Erythroblast (primary cell): Measurements from ENCODE around the gene CALHM2.

Source experiments
- DNase-seq, 2 experiments: peaks; one replicate each; lab custom pipeline; 2025; lab: John Stamatoyannopoulos, UW
- GATA1 ChIP-seq: IDR thresholded peaks from 2 replicates; pipeline ENCODE4 v1.6.1; 2011; ENCODE audit warnings: low read depth, mild to moderate bottlenecking, control low read depth, low read length, moderate library complexity
- POLR2A ChIP-seq: IDR thresholded peaks from 2 replicates; pipeline ENCODE4 v1.6.1; 2011; ENCODE audit warnings: mild to moderate bottlenecking, low read length

Gene CALHM2

GRCh38 chr10:103449208-103450144 is 2.7 kb downstream of the CALHM2 start:
- no peak for DNase-seq
- TF ChIP-seq POLR2A, result no peak
- no peak for TF ChIP-seq GATA1

GRCh38 chr10:103448746-103449145 is 3.4 kb downstream of the CALHM2 start:
- no peak for TF ChIP-seq GATA1
- DNase-seq, result no peak

GRCh38 chr10:103447187-103447586 is 5.0 kb downstream of the CALHM2 start:
- DNase-seq, result no peak
- no peak for TF ChIP-seq POLR2A
- TF ChIP-seq GATA1, result no peak

GRCh38 chr10:103445767-103446567 is 6.2 kb downstream of the CALHM2 start:
- no peak for TF ChIP-seq GATA1
- no peak for TF ChIP-seq POLR2A
- DNase-seq, result no peak

- TF ChIP-seq POLR2A (no peak), GATA1 (no peak)
- no peak for DNase-seq
Measured at GRCh38 chr10:103445366-103445765, 6.8 kb downstream of the CALHM2 start.

GRCh38 chr10:103444478-103444877 is 7.7 kb downstream of the CALHM2 start:
- DNase-seq, result no peak
- no peak for TF ChIP-seq POLR2A
- no peak for TF ChIP-seq GATA1

GRCh38 chr10:103443475-103444185 is 8.5 kb downstream of the CALHM2 start:
- DNase-seq, result no peak
- no peak for TF ChIP-seq POLR2A
- TF ChIP-seq GATA1, result no peak

GRCh38 chr10:103442031-103442461 is 10.1 kb downstream of the CALHM2 start:
- DNase-seq, result no peak

GRCh38 chr10:103441611-103442010 is 10.6 kb downstream of the CALHM2 start:
- TF ChIP-seq GATA1, result no peak
- TF ChIP-seq POLR2A, result no peak
- DNase-seq, result no peak

More at GRCh38 chr10:103442031-103442461, 10.1 kb downstream of the CALHM2 start:
- TF ChIP-seq POLR2A (no peak), GATA1 (no peak)

GRCh38 chr10:103441206-103441605 is 11.0 kb downstream of the CALHM2 start:
- DNase-seq, result no peak
- TF ChIP-seq POLR2A (no peak), GATA1 (no peak)

- TF ChIP-seq GATA1, result no peak
- no peak for TF ChIP-seq POLR2A
- no peak for DNase-seq
Measured at GRCh38 chr10:103440416-103440815, 11.8 kb downstream of the CALHM2 start.

- no peak for DNase-seq
- TF ChIP-seq POLR2A, result no peak
- TF ChIP-seq GATA1, result no peak
Measured at GRCh38 chr10:103439776-103440175, 12.4 kb downstream of the CALHM2 start.

GRCh38 chr10:103433858-103434257 is 18.3 kb downstream of the CALHM2 start:
- DNase-seq, result no peak

GRCh38 chr10:103431902-103432301 is 20.3 kb downstream of the CALHM2 start:
- DNase-seq, result no peak
- TF ChIP-seq GATA1 (no peak), POLR2A (no peak)

More at GRCh38 chr10:103433858-103434257, 18.3 kb downstream of the CALHM2 start:
- TF ChIP-seq GATA1 (no peak), POLR2A (no peak)
